ENCODE measurements around the gene PFKP.

DNA sequence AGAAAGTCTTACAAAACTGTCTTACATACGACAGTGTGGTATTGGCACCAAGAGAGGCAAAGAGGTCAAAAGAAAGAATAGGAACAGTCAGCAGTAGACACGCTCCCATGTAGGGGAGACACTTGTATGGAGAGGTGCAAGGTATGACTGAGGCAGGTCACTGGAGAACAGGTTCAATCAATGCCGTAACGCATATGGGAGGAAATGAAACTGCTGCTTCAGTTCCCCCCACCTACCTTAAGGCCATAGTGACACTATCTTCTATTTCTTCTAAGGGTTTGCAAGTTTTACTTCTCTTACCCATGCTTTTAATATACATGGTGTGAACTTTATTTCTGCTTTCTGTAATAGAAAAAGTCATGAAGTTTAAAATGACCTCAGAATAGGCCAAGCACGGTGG, 110.7 kb downstream of the PFKP start:
- TF ChIP-seq POLR2A (IDR thresholded peaks at IDR 0.05; ENCODE audit: low read length) = no peak
- TF ChIP-seq GATA1 (IDR thresholded peaks at IDR 0.05; ENCODE audit: low read depth, low read length) = no peak
